ENCODE measurements around the gene SRD5A1. TPM values are rescaled to one million over a fixed set of nuclear protein-coding genes. Genes with fewer than 3 reads are reported as not detected.

Gene SRD5A1
- total RNA-seq, 1 experiment from 2014 or later: 29.9 TPM

GRCh38 chr5:6712577-6713273, 79.5 kb downstream of the SRD5A1 start:
- H3K23ac ChIP-seq (ENCODE audit: insufficient read length, low read depth, low read length): no peak overlapping the region
- no peak overlapping the region for H2AFZ ChIP-seq (ENCODE audit: low read length)
- no peak overlapping the region for H4K5ac ChIP-seq (ENCODE audit: insufficient read length, low read depth, low read length)
- peaks cover 20% of the 10 kb centered on the region; the same call in 1 of the 2 replicates for H3K79me2 ChIP-seq (ENCODE audit: insufficient read depth, low read length)
- no peak overlapping the region for H2BK15ac ChIP-seq (ENCODE audit: low read depth, low read length)
- H3K56ac ChIP-seq (ENCODE audit: insufficient read length, low read depth, low read length): no peak overlapping the region
- H3K9ac ChIP-seq (ENCODE audit: extremely low read depth, insufficient read length, low read length): peak overlapping the region; percentile 33
- peak; percentile 97 for DNase-seq
- Mint-ChIP-seq H3K36me3 (ENCODE audit: insufficient read depth in 1 of 3, low read depth in 3 of 3) (peaks cover 0 to 5% (median 2%) of the 10 kb centered on the region in 3 experiments; a peak in 2 of 7 replicates), H3K27ac (peak overlapping the region in 2 of 3 experiments; percentile 87 to 92; a peak in 4 of 7 replicates), H3K4me1 (peaks cover 30 to 35% of the 10 kb centered on the region in 2 experiments), H3K9me3 (no peaks in the 10 kb centered on the region; a peak in 2 of 5 replicates), H3K4me3 (peak overlapping the region; percentile 79 to 90), H3K27me3 (ENCODE audit: low read depth) (peaks cover 18% of the 10 kb centered on the region)
- no peaks in the 10 kb centered on the region for H3K27me3 ChIP-seq (ENCODE audit: insufficient read depth, low read length)
- no peak overlapping the region for H2AK5ac ChIP-seq (ENCODE audit: insufficient read length, low read length)
- H4K8ac ChIP-seq (replicated peaks; ENCODE audit: insufficient read length, low read depth, low read length): no peak overlapping the region
- H4K20me1 ChIP-seq (ENCODE audit: control insufficient read depth, insufficient read depth, insufficient read length): peaks cover 11% of the 10 kb centered on the region
- H3K4me1 ChIP-seq (ENCODE audit: insufficient read depth, low read length): no peaks in the 10 kb centered on the region; the same call in 1 of the 2 replicates
- H2BK120ac ChIP-seq (ENCODE audit: low read depth, low read length, poor library complexity, severe bottlenecking): no peak overlapping the region
- H3K4me2 ChIP-seq (ENCODE audit: insufficient read depth, insufficient read length, low read length): peak overlapping the region; percentile 87
- no peaks in the 10 kb centered on the region for H3K9me3 ChIP-seq (ENCODE audit: control insufficient read depth, low read depth, low read length)
- no peak overlapping the region for H2BK12ac ChIP-seq (ENCODE audit: insufficient read length, low read depth, low read length)
- peaks cover 11% of the 10 kb centered on the region for H3K23me2 ChIP-seq (ENCODE audit: insufficient read length, low read depth, low read length, poor library complexity, severe bottlenecking)
- peak overlapping the region; percentile 50 for H3K18ac ChIP-seq (ENCODE audit: insufficient read length, low read depth, low read length)
- H3K14ac ChIP-seq (ENCODE audit: insufficient read depth, low read length): 0 out of 2 replicates have a peak overlapping the region, but pooled peaks have one; percentile 79
- peaks cover 13% of the 10 kb centered on the region for H3K79me1 ChIP-seq (ENCODE audit: insufficient read depth, low read depth, low read length, poor library complexity, severe bottlenecking)
- H2BK5ac ChIP-seq (ENCODE audit: insufficient read length, low read length): no peak overlapping the region
- no peak overlapping the region for H3T11ph ChIP-seq (ENCODE audit: low read length)
- H3K27ac ChIP-seq (ENCODE audit: insufficient read length, low read depth, low read length): no peak overlapping the region
- H2BK20ac ChIP-seq (ENCODE audit: low read depth, low read length, poor library complexity, severe bottlenecking): no peak overlapping the region
- TF ChIP-seq, protein P1, sequence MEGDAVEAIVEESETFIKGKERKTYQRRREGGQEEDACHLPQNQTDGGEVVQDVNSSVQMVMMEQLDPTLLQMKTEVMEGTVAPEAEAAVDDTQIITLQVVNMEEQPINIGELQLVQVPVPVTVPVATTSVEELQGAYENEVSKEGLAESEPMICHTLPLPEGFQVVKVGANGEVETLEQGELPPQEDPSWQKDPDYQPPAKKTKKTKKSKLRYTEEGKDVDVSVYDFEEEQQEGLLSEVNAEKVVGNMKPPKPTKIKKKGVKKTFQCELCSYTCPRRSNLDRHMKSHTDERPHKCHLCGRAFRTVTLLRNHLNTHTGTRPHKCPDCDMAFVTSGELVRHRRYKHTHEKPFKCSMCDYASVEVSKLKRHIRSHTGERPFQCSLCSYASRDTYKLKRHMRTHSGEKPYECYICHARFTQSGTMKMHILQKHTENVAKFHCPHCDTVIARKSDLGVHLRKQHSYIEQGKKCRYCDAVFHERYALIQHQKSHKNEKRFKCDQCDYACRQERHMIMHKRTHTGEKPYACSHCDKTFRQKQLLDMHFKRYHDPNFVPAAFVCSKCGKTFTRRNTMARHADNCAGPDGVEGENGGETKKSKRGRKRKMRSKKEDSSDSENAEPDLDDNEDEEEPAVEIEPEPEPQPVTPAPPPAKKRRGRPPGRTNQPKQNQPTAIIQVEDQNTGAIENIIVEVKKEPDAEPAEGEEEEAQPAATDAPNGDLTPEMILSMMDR (conservative IDR thresholded peaks at IDR 0.05): no peak
- WGBS (ENCODE audit: extremely low coverage, insufficient read length, low lambda C conversion rate): no CpG with 5 or more reads among the region's 85 CpGs
- H4K91ac ChIP-seq (ENCODE audit: insufficient read length, low read depth, low read length): no peak overlapping the region
- H3K4ac ChIP-seq (ENCODE audit: low read depth, low read length): no peak overlapping the region

Measured in H9 (cell line).